Lower lobe of right lung (tissue), 2 donors: Measurements from ENCODE around the gene STXBP4. TPM values are rescaled to one million over a fixed set of nuclear protein-coding genes. Genes with fewer than 3 reads are reported as not detected.

Experiments used
- ATAC-seq, 2 donors: fragments of 200-7000 bp; cut with Tn5 transposase; one replicate each; pipeline ENCODE4 v1.9.1; 2020 to 2022; ENCODE audit warnings: mild to moderate bottlenecking in 2 of 2, moderate library complexity in 2 of 2
- DNase-seq: peaks from one replicate; pipeline ENCODE4 v3.0.0-alpha.2; 2020
- H3K27ac ChIP-seq: fragments of 200-600 bp; one replicate; pipeline ENCODE4 v1.8.0; 2022
- H3K27me3 ChIP-seq: fragments of 200-600 bp; one replicate; pipeline ENCODE4 v1.8.0; 2022; ENCODE audit warnings: low read depth
- H3K36me3 ChIP-seq: fragments of 200-600 bp; one replicate; pipeline ENCODE4 v1.8.0; 2022; ENCODE audit warnings: mild to moderate bottlenecking
- H3K4me1 ChIP-seq: fragments of 200-600 bp; one replicate; pipeline ENCODE4 v1.8.0; 2022
- H3K4me3 ChIP-seq: fragments of 200-600 bp; one replicate; pipeline ENCODE4 v1.8.0; 2022; ENCODE audit warnings: mild to moderate bottlenecking
- H3K9me3 ChIP-seq: fragments of 200-600 bp; one replicate; pipeline ENCODE4 v1.8.0; 2022
- CTCF ChIP-seq: fragments of 200-600 bp; IDR thresholded peaks from one replicate; pipeline ENCODE4 v1.8.0; 2022; ENCODE audit warnings: antibody characterized with exemption, mild to moderate bottlenecking
- intact Hi-C: fragments of 100-400 bp; cut with DNase I; formaldehyde crosslinking; loops from one replicate; pipeline ENCODE4 v1.11.0; 2022
- total RNA-seq: library from RNA; stranded (reverse); fragmentation: NEBNext Ultra II Directional; extraction: Animal tissue kit (Norgen Biotek cat#: 25700); gene quantifications from one replicate; pipeline ENCODE4 v1.2.1, GENCODE V29; 2021
- donor health status: DM: no; HTN: yes; CAD: no; lungs with severe emphysema.

STXBP4 gene
- total RNA-seq, 1 donor from 2014 or later, result 11.8 TPM

GRCh38 chr17:54976316-54976715, 7.8 kb downstream of the STXBP4 start:
- H3K36me3 ChIP-seq, result no peaks in the 10 kb centered on the region
- H3K4me1 ChIP-seq, result no peaks in the 10 kb centered on the region
- no peak overlapping the region for H3K4me3 ChIP-seq
- no peak overlapping the region for H3K27ac ChIP-seq
- no peak for DNase-seq
- intact Hi-C loops, result no loop called here
- no peak for ATAC-seq
- TF ChIP-seq CTCF, result no peak
- no peaks in the 10 kb centered on the region for H3K27me3 ChIP-seq
- peaks cover 6% of the 10 kb centered on the region for H3K9me3 ChIP-seq

GRCh38 chr17:54977744-54978143, 9.2 kb downstream of the STXBP4 start:
- DNase-seq (no peak), ATAC-seq (no peak)
- H3K4me1 ChIP-seq, result no peaks in the 10 kb centered on the region
- no peak overlapping the region for H3K4me3 ChIP-seq
- H3K9me3 ChIP-seq, result peaks cover 6% of the 10 kb centered on the region
- H3K36me3 ChIP-seq, result no peaks in the 10 kb centered on the region
- TF ChIP-seq CTCF, result no peak
- intact Hi-C loops, result no loop called here
- no peaks in the 10 kb centered on the region for H3K27me3 ChIP-seq
- H3K27ac ChIP-seq, result no peak overlapping the region

- Histone ChIP-seq H3K9me3 (peaks cover 6% of the 10 kb centered on the region), H3K27me3 (no peaks in the 10 kb centered on the region), H3K36me3 (no peaks in the 10 kb centered on the region), H3K4me1 (no peaks in the 10 kb centered on the region), H3K4me3 (no peak overlapping the region), H3K27ac (no peak overlapping the region)
- intact Hi-C loops, result no loop called here
- no peak for DNase-seq
- no peak for TF ChIP-seq CTCF
- ATAC-seq, result no peak
Observed at GRCh38 chr17:54979657-54980056, 11.1 kb downstream of the STXBP4 start.

GRCh38 chr17:54980375-54980774, 11.8 kb downstream of the STXBP4 start:
- no peaks in the 10 kb centered on the region for H3K4me1 ChIP-seq
- DNase-seq (no peak), ATAC-seq (no peak)
- H3K27ac ChIP-seq, result no peak overlapping the region
- no peaks in the 10 kb centered on the region for H3K27me3 ChIP-seq
- no peaks in the 10 kb centered on the region for H3K36me3 ChIP-seq
- no peak for TF ChIP-seq CTCF
- no peak overlapping the region for H3K4me3 ChIP-seq
- peaks cover 6% of the 10 kb centered on the region for H3K9me3 ChIP-seq
- intact Hi-C loops, result no loop called here

GRCh38 chr17:54982399-54982798, 13.8 kb downstream of the STXBP4 start:
- no peak for TF ChIP-seq CTCF
- intact Hi-C loops, result no loop called here
- ATAC-seq, result no peak

GRCh38 chr17:54983260-54983659, 14.7 kb downstream of the STXBP4 start:
- H3K4me1 ChIP-seq, result no peaks in the 10 kb centered on the region
- no peaks in the 10 kb centered on the region for H3K27me3 ChIP-seq
- intact Hi-C loops, result no loop called here
- H3K27ac ChIP-seq, result no peak overlapping the region
- no peak for DNase-seq
- H3K36me3 ChIP-seq, result no peaks in the 10 kb centered on the region
- peaks cover 6% of the 10 kb centered on the region for H3K9me3 ChIP-seq
- no peak overlapping the region for H3K4me3 ChIP-seq
- ATAC-seq, result no peak
- no peak for TF ChIP-seq CTCF

More at GRCh38 chr17:54982399-54982798, 13.8 kb downstream of the STXBP4 start:
- Histone ChIP-seq H3K9me3 (peaks cover 6% of the 10 kb centered on the region), H3K4me1 (no peaks in the 10 kb centered on the region), H3K27ac (no peak overlapping the region), H3K27me3 (no peaks in the 10 kb centered on the region), H3K4me3 (no peak overlapping the region), H3K36me3 (no peaks in the 10 kb centered on the region)
- DNase-seq, result no peak
